Peyer's patch (tissue), 4 donors: ENCODE measurements around the gene MED31.

Source experiments
- POLR2A ChIP-seq, 2 donors: fragments of 450-650 bp; IDR thresholded peaks; one replicate each; pipeline ENCODE4 v1.5.1; 2017; ENCODE audit warnings: antibody characterized with exemption in 2 of 2, mild to moderate bottlenecking in 2 of 2, moderate library complexity in 2 of 2
- TF ChIP-seq, protein P1 (sequence below), 6 experiments: fragments of 450-650 bp in 4 of 6; fragments of 200-600 bp in 2 of 6; sonication (generic) in 1 of 6; IDR thresholded peaks; one replicate each; pipeline ENCODE4 v1.5.1; 2017 to 2019; ENCODE audit warnings: antibody characterized with exemption in 6 of 6, mild to moderate bottlenecking in 3 of 6, moderate library complexity in 1 of 6

- TF ChIP-seq, protein P1, sequence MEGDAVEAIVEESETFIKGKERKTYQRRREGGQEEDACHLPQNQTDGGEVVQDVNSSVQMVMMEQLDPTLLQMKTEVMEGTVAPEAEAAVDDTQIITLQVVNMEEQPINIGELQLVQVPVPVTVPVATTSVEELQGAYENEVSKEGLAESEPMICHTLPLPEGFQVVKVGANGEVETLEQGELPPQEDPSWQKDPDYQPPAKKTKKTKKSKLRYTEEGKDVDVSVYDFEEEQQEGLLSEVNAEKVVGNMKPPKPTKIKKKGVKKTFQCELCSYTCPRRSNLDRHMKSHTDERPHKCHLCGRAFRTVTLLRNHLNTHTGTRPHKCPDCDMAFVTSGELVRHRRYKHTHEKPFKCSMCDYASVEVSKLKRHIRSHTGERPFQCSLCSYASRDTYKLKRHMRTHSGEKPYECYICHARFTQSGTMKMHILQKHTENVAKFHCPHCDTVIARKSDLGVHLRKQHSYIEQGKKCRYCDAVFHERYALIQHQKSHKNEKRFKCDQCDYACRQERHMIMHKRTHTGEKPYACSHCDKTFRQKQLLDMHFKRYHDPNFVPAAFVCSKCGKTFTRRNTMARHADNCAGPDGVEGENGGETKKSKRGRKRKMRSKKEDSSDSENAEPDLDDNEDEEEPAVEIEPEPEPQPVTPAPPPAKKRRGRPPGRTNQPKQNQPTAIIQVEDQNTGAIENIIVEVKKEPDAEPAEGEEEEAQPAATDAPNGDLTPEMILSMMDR (IDR thresholded peaks at IDR 0.05): no peak
- TF ChIP-seq POLR2A (IDR thresholded peaks at IDR 0.05): no peak
Observed at GRCh38 chr17:6677946-6678345, 26.5 kb upstream of the MED31 start.
